MCF 10A (cell line): ENCODE data around the gene MATK. TPM values are rescaled to one million over a fixed set of nuclear protein-coding genes. Genes with fewer than 3 reads are reported as not detected.

Experiments used
- BruUV-seq: library from RNA; stranded (reverse); fragments of 400-500 nt; replicated peaks from 2 replicates; lab custom pipeline; 2021; lab: Mats Ljungman, UMichigan
- CTCF ChIA-PET: fragments of 300-600 bp; sonication (Branson Sonifier 250); formaldehyde crosslinking; extraction: SDS; loops from one replicate; lab custom pipeline; 2021; ENCODE audit warnings: antibody characterized with exemption, inconsistent platforms; lab: Yijun Ruan, JAX
- POLR2A ChIA-PET: fragments of 300-600, 350-650 bp; sonication (Branson Sonifier 250); formaldehyde crosslinking; extraction: SDS; loops from one replicate; lab custom pipeline; 2020; ENCODE audit warnings: antibody characterized with exemption, inconsistent platforms; lab: Yijun Ruan, JAX
- DNase-seq: peaks from one replicate; pipeline ENCODE4 v3.0.0-alpha.2; 2018; ENCODE audit not compliant: unreplicated experiment
- H3K27ac Mint-ChIP-seq: one replicate; pipeline ENCODE4 v1.8.0; 2022; ENCODE audit warnings: mild to moderate bottlenecking, low read depth, mixed read lengths; ENCODE audit not compliant: unreplicated experiment
- H3K27me3 Mint-ChIP-seq: one replicate; pipeline ENCODE4 v1.8.0; 2022; ENCODE audit warnings: mixed read lengths; ENCODE audit not compliant: insufficient read depth, unreplicated experiment
- H3K36me3 Mint-ChIP-seq: one replicate; pipeline ENCODE4 v1.8.0; 2022; ENCODE audit warnings: mild to moderate bottlenecking, moderate library complexity, mixed read lengths; ENCODE audit not compliant: insufficient read depth, unreplicated experiment
- H3K4me1 Mint-ChIP-seq: one replicate; pipeline ENCODE4 v1.8.0; 2022; ENCODE audit warnings: mixed read lengths; ENCODE audit not compliant: insufficient read depth, unreplicated experiment
- H3K4me3 Mint-ChIP-seq: one replicate; pipeline ENCODE4 v1.8.0; 2022; ENCODE audit warnings: mild to moderate bottlenecking, moderate library complexity, mixed read lengths; ENCODE audit not compliant: unreplicated experiment
- H3K9me3 Mint-ChIP-seq: one replicate; pipeline ENCODE4 v1.8.0; 2022; ENCODE audit warnings: mixed read lengths; ENCODE audit not compliant: unreplicated experiment
- intact Hi-C: fragments of 100-400 bp; cut with micrococcal nuclease; formaldehyde crosslinking; loops from 2 replicates; pipeline ENCODE4 v1.14.1; 2022
- total RNA-seq: library from RNA; stranded (reverse); gene quantifications from 2 replicates; pipeline ENCODE4 v1.2.3, GENCODE V29; 2022
- TF ChIP-seq, protein P1 (sequence below): fragments of 200-600 bp; IDR thresholded peaks from one replicate; pipeline ENCODE4 v1.8.0; 2022; ENCODE audit warnings: antibody characterized with exemption, mild to moderate bottlenecking; ENCODE audit not compliant: unreplicated experiment

MATK gene
- total RNA-seq, 1 experiment from 2014 or later = not detected

DNA sequence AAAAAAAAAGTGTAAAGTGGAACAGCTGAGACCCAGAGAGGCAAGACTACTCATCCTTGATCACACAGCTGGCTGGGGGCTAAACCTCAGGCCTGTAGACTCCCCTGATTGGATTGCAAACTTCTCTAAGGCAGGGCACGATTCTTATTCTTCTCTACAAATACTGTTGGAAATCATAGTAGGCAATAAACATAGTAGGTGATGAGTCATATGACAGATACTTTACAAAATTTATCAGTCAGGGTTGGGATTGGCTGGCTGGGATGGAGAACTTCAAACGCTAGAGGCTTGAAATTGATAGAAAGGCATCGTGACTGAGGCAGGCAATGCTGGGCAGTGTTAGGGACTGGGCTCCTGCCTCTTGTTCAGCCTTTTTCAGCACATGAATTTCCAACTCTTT, 5.9 kb upstream of the MATK start:
- no peak overlapping the region for H3K4me3 Mint-ChIP-seq
- DNase-seq = no peak
- no TSS peak for BruUV-seq
- CTCF ChIA-PET = interaction anchor here (0.7 kb wide), 1 partner anchor 143 kb away, joined by 3 read pairs; no protein-coding TSS in a partner anchor
- intact Hi-C loops = no loop called here
- H3K4me1 Mint-ChIP-seq = no peaks in the 10 kb centered on the region
- peaks cover 24% of the 10 kb centered on the region for H3K27me3 Mint-ChIP-seq
- H3K36me3 Mint-ChIP-seq = no peaks in the 10 kb centered on the region
- TF ChIP-seq, protein P1, sequence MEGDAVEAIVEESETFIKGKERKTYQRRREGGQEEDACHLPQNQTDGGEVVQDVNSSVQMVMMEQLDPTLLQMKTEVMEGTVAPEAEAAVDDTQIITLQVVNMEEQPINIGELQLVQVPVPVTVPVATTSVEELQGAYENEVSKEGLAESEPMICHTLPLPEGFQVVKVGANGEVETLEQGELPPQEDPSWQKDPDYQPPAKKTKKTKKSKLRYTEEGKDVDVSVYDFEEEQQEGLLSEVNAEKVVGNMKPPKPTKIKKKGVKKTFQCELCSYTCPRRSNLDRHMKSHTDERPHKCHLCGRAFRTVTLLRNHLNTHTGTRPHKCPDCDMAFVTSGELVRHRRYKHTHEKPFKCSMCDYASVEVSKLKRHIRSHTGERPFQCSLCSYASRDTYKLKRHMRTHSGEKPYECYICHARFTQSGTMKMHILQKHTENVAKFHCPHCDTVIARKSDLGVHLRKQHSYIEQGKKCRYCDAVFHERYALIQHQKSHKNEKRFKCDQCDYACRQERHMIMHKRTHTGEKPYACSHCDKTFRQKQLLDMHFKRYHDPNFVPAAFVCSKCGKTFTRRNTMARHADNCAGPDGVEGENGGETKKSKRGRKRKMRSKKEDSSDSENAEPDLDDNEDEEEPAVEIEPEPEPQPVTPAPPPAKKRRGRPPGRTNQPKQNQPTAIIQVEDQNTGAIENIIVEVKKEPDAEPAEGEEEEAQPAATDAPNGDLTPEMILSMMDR = no peak
- H3K9me3 Mint-ChIP-seq = peaks cover 15% of the 10 kb centered on the region
- no peak overlapping the region for H3K27ac Mint-ChIP-seq
- POLR2A ChIA-PET = no interaction called here

DNA sequence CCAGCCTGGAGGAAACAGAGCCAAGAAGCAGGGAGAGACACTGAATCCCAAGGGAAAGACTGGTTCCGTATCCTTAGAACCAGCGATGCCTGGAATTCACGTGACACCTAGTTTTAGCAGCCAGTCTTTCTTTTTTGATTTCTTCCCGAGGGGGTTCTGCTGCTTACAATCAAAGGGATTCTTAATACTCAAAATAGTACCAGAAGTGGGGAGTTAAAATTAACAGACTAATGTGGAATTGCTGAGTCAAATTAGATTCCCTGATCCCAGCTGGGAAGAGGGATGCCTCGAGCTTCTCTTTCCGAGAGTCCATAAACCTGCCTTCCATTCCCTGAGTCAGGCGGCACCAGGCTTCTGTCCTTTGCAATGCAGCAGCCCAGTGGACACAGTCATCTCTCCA, 4.8 kb upstream of the MATK start:
- H3K9me3 Mint-ChIP-seq = peaks cover 8% of the 10 kb centered on the region
- POLR2A ChIA-PET = no interaction called here
- no peak for DNase-seq
- H3K36me3 Mint-ChIP-seq = no peaks in the 10 kb centered on the region
- TF ChIP-seq, protein P1 = no peak
- no peak overlapping the region for H3K27ac Mint-ChIP-seq
- no peaks in the 10 kb centered on the region for H3K4me1 Mint-ChIP-seq
- H3K27me3 Mint-ChIP-seq = peaks cover 24% of the 10 kb centered on the region
- no peak overlapping the region for H3K4me3 Mint-ChIP-seq
- intact Hi-C loops = no loop called here
- CTCF ChIA-PET = no interaction called here
- no TSS peak for BruUV-seq

DNA sequence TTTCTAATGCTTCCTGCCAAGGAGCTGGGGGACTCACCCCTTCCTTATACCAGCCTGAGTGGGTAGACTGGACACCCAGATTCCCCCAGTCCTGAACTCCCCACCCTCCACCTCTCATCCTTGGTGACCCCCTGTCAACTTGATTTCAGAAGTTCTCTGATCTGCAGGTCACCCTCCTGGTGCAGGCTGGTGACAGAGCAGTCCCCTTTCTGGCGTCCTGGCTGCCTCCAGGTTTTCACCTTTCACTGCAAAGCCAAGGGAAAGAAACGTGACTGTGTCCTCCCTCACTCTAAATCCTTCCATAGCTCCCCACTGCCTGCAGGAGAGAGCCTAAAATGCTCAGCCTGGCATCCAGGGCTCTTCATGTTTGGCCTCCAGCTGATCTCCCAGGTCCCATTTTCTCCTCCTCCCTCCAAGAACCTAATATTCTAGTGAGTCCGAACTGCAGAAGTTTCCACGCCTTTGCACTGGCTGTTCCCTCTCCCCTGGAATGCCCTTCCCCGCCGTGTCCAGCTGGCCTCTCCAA, 4.1 kb upstream of the MATK start:
- TF ChIP-seq, protein P1 = no peak
- no peak for DNase-seq
- Mint-ChIP-seq H3K9me3 (peaks cover 8% of the 10 kb centered on the region), H3K27me3 (peaks cover 24% of the 10 kb centered on the region), H3K27ac (no peak overlapping the region), H3K4me1 (no peaks in the 10 kb centered on the region), H3K36me3 (no peaks in the 10 kb centered on the region), H3K4me3 (no peak overlapping the region)
- POLR2A ChIA-PET = no interaction called here
- intact Hi-C loops = no loop called here
- CTCF ChIA-PET = no interaction called here
- no TSS peak for BruUV-seq

DNA sequence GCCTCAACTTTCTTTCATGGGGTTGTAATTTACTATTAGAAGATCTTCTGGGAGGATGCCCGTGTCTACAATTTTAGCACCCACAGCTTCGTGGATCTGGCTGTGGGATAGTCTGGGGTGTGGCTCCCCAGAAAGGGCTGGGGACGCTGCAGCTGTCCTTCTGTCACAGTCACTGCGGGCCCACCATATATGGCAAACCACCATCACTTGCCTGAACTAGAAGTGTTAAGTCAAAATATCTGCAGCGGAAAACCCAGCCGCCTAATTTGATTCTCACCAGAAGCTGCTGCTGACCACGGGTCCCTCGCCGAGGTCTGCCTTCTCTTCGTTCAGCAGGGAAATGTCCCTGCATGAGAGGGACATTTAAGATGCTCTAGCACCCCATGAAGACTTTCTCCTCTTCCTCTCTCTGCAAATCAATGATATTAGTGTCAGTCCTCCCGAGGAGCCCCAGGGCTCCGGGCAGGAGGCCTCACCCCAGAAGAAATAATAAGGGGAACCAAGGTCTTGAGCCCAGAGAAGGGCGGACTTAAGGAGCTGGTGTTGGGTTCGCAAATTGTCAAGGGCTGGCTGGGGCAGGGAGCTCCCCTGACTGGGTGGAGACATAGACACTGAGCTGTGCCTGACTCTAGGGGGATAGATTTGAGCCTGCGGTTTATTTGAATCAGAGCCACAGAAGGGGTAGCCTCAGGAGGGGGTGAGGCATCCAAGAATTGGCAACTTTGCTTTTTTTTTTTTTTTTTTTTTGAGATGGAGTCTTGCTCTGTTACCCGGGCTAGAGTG, 3.0 kb upstream of the MATK start:
- H3K4me3 Mint-ChIP-seq = no peak overlapping the region
- intact Hi-C loops = no loop called here
- H3K9me3 Mint-ChIP-seq = peaks cover 8% of the 10 kb centered on the region
- TF ChIP-seq, protein P1 = no peak
- no peak for DNase-seq
- no TSS peak for BruUV-seq
- ChIA-PET CTCF (no interaction called here), POLR2A (interaction anchor here (0.6 to 2.6 kb wide), 3 partner anchors 16 to 195 kb away, joined by 3 to 6 read pairs (median 5); partner anchors contain the start of gene MRPL54)
- H3K36me3 Mint-ChIP-seq = no peaks in the 10 kb centered on the region
- no peak overlapping the region for H3K27ac Mint-ChIP-seq
- H3K27me3 Mint-ChIP-seq = peaks cover 33% of the 10 kb centered on the region
- H3K4me1 Mint-ChIP-seq = no peaks in the 10 kb centered on the region
